CD1c-positive myeloid dendritic cell (primary cell): Measurements from ENCODE around the gene ZMIZ1.
A peak's percentile ranks its signal among the peaks of the same experiment; 100 is the strongest.
"Not testable (repeated sequence)": the region's sequence is repeated elsewhere in the genome, so short reads cannot be mapped to it uniquely, and the experiment has no call there.

ENCODE experiments used
- DNase-seq: peaks from one replicate; pipeline ENCODE4 v3.0.0-alpha.2; 2016; ENCODE audit errors: extremely low spot score

ZMIZ1 gene

DNA sequence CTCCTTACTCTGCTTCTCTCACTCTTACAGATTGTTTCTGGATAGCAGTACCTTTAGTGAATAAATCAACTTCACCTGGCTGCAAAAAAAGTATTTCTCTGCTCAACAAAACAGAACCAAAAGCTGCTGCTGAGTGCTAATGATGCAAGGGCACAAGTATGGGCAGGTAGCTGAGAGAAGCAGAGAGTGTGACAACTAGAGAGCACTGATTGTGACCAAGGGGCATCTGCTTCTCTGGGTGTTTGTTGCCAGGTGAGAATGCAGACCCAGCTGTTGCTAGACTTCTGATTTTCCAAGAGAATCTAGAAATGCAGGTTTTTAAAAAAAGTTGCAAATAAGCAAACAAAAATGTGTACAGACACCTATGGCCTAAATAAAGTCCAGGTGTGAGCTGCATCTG lies 253.2 kb downstream of the ZMIZ1 start:
- no peak for DNase-seq

- peak; percentile 82 for DNase-seq
These were observed 254.1 kb downstream of the ZMIZ1 start for GRCh38 chr10:79322616-79323543.

- no peak for DNase-seq
These were observed 254.8 kb downstream of the ZMIZ1 start for GRCh38 chr10:79323602-79324001.

DNA sequence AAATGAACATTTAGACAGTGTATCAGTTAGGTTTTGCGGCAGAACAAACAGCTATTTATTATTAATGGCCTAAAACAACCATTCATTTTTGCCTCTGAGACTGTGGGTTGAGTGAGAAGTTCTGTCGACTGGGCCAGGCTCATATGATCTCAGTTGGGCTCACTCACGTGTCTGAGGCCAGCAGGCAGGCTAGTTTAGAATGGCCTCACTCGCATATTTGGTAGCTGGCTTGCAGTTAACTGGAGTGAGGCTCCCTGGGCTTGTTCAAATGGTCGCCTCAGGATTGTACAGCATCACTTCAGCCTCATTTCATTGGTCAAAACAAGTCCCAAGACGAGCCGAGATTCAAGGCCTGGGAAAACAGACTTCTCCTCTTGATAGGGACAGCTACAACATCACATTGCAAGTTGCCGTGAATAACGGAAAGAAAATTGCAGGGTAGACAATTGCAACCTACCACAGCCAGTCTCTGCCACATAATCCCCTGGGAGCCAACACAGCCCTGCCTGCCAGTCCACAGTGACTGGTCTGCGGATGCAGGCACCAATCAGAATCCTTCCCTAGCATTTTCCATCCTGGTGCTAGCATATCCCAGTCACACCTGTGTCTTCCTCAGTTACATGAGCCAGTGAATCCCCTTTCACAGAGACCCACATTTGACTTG lies 255.4 kb downstream of the ZMIZ1 start:
- DNase-seq = no peak

DNA sequence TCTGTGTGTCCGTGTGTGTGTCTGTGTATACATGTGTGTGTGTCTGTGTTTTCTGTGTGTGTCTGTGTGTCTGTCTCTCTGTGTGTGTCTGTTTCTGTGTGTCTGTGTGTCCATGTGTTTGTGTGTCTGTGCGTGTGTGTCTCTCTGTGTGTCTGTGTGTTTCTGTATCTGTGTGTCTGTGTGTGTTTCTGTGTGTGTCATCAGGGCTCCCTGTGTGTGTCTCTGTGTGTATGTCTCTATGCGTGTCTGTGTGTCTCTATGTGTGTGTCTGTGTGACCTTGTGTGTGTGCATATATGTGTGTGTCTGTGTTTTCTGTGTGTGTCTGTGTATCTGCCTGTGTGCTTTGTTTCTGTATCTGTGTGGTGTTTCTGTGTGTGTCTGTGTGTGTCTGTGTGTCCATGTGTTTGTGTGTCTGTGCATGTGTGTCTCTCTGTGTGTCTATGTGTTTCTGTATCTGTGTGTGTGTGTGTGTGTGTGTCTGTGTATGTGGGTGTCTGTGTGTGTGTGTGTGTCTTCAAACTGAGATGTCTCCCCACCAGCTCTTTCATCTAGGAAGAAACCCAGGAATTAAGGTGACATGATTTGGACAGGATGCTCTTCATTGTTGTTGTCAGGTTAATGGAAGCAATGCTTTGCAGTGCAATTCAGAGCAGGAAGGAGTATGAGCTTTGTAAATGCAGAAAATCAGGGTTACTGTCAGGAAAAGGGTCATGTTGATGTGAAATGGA lies 257.8 kb downstream of the ZMIZ1 start:
- DNase-seq = no peak

GRCh38 chr10:79327090-79327457 lies 258.3 kb downstream of the ZMIZ1 start:
- DNase-seq = no peak

DNA sequence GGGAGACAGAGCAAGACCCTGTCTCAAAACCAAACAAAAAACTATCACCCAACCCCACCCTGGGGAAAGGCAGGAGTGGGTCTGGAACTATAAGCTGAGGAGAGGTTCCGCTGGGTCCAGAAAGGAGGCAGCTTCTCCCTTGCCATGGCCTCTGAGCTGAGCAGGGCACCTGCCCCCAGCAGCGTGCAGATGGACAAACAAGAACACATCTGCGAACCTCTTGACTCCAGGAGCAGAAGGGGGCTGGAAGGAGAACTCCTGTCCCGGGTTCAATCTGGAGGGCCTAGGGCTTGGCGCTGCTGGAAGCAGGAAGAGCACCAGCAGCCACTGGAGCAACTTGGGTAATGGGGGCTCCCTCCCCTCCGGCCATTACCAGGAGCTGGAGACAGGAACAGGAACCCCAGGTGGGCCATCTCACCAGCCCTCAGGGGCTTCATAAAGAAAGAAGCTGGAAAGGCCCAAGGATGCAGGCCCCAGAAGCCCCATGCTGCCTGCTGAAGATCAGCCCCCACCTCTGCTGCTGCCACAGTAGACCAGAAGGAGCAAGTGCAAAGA lies 259.5 kb downstream of the ZMIZ1 start:
- no peak for DNase-seq

DNA sequence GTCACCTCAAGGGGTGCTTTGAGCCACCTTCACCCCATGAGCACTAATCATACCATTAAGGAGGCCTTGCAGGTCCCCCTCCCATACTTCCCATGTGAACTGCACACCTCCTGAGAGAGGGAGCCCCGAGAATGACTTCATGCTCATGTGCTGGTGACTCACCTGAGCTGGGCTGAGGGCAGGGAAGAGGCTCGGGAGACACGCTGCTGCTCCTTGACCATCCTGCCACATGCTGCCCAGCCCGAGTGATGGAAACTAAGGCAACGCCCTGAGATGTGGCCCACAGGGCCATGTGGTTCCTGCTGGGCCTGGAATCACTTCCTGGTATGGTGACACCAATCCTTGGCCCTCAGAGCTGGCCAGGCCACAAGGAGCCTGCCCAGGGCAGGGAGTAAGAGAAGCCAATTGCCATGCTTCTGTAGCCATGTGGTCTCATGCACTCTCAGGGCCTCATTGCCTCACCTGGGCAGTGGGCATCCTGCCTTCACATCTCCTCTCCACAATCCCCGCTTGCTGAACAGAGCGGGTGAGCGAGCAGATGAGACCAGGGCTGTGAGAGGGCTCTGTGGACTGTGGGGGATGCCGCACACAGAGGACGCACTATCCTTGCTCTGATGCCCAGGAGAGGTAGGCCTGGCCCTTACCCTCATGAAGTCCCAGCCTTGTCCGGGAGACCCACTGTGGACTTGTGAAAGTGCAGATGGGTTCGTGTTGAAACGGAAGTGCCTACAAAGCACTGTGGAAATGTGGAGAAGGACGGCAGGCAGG lies 260.2 kb downstream of the ZMIZ1 start:
- DNase-seq = peak; percentile 62

DNA sequence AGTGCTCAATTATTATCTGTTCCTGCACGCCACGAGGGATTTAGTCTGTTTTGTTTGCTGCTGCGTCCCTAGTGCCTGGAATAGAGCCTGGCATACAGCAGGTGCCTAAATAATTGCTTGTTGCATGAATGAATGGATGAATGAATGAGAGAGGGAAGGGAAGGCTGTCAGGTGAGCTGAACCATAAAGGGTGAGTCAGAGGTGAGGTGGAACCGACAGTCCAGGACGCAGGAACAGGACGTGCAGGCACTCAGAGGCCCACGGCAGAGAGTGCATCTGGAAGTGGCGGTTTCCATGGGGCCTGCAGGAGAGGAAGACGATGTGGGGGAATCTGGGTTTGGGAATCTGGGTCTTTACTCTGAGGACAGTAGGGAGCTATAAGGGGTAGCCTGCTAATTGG lies 260.8 kb downstream of the ZMIZ1 start:
- no peak for DNase-seq

DNA sequence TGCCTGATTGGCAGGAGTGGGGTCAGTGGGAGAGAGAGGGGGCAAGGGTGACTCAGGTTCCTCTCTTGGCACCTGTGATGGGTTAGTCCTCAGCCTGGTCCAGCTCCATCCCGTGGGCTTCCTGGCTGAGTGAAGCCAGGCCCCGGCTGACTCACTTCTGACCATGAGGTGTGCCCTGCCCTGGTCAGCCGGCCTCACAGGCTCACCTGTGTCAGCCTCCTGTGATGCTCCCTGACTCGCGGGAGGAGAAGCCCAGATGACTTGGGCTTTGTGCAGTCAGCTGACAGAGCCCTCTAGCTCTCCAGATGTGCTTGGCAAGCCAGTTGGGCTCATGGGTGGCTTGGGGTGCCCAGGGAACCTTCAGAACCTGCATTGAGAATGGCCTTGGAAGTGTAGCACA lies 262.5 kb downstream of the ZMIZ1 start:
- no peak for DNase-seq

- peak; percentile 96 for DNase-seq
These were observed 262.9 kb downstream of the ZMIZ1 start for GRCh38 chr10:79331709-79332108.

- not testable (repeated sequence) for DNase-seq
These were observed 264.0 kb downstream of the ZMIZ1 start for GRCh38 chr10:79332610-79333315.

DNA sequence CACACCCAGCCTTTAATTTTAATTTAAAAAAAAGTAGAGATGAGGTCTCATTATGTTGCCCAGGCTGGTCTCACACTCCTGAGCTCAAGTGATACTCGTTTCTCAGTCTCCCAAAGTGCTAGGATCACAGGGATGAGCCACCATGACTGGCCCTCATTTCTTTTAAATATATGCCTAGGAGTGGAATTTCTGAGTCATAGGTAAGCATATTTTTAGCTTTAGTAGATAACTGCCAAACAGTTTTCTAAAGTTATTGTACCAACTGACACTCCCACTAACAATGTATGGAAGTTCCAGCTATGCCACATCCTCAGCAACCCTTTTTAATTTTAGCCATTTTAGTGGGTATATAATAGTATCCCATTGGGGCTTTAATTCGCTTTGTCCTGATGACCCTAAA lies 264.7 kb downstream of the ZMIZ1 start:
- no peak for DNase-seq

- no peak for DNase-seq
These were observed 265.8 kb downstream of the ZMIZ1 start for GRCh38 chr10:79334573-79334972.

DNA sequence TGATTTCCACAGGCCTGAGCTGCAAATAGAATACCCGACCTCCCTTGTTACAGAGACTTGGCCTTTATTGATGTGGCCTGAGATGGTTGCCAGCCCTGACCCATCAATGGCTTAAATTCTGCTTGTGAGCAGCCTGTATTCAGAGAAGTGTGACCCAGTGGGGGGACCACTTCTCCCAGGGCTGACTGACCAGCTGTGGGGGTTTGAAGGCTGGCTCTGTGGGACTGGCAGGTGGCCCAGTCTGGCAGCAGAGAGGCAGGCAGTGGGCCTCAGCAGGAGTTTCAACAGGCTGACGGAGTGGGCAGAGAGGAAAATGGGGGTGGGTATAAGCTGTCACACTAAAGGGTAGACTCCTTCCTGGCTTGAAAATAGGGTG lies 266.3 kb downstream of the ZMIZ1 start:
- no peak for DNase-seq

DNA sequence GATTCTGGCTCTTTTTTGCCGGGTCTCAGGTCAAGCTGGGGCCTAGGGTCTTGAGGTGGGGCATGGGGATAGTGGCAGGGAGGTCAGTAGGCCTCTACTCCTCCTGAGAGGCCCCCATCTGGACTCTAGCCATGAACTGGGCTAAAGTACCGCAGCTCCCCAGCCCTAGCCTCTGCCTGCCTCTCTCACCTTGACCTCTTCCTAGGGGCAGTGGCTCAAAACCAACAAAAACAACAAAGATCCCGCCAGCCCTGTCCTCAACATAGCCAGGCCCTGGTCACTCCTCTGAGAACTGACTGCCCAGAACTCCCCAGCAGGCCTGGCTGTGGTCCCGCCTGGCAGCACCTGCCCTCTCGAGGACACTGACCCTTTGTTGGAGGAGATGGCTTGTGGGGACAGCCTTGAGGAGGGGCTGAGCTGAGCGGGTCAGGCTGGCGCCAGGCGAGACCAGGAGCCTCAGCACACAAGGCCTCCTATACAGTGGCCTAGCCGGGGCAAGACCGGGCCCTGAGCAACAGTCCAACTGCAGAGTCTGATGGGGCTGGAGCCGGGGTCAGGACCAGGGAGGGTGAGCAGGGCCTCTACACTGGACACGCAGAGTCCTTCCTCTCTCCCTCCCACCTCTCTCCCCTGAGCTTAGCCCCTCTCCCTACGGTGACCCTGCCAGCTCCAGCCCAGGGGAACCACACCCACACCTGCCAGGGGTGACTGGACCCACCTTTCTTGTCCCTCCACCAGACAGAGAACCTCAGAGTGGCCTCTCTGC lies 266.9 kb downstream of the ZMIZ1 start:
- DNase-seq = no peak

DNA sequence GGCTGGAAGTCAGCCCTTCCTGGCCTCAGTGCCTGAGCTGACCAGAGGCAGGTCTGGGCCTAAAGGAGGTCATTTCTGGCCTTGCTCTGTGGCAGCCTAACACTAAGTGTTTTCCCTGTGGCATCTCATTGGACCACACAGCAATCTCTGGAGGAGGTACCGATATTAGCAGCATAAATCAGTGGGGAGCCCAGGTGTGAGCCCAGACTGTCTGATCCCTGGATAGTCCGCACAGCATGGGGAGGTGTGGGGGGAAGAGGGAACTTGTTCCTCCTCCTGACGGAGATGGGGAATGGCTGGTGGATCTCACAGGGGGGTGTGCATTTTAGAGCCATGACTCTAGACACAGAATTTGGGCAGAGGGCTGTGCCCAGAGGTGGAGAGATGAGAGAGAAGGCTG lies 267.5 kb downstream of the ZMIZ1 start:
- no peak for DNase-seq

GRCh38 chr10:79336739-79337138 lies 268.0 kb downstream of the ZMIZ1 start:
- DNase-seq = no peak

DNA sequence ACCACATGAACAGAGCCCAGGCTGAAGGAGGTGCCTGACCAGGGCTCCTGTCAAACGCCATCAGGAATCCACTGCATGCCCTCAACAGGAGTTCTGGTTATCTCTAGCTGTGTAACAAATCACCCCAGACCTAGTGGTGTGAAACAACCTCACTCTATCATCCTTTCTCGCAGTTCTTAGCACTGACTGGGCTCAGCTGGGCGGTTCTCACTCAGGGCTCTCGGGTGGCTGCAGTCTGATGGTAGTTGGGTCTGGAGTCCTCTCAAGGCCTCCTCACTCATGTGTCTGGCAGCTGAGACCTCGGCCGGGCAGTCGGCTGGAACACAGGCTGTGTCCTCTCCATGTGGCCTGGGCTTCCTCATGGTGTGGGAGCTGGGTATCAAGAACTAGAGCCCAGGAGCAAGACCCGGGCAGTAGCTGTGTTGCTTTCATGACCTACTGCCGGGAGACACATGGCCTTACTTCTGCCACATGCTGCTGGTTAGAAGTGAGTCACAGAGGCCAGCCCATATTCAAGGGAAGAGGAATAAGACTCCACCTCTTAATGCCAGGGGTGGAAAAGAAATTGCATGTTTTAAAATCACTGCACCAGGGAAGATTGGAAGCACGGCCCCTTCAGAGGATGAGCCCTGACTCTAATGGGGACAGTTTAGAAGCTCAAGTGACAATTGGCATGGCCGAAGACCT lies 269.2 kb downstream of the ZMIZ1 start:
- DNase-seq = not testable (repeated sequence)

- no peak for DNase-seq
These were observed 270.5 kb downstream of the ZMIZ1 start for GRCh38 chr10:79339266-79339665.
